ENCODE results near the gene NPTXR.

NPTXR gene

GRCh38 chr22:38843657-38844314 lies at the start of gene NPTXR:
Gene NPTXR (minus strand): TSS chr22:38844028.
- peak in 1 of 2 experiments; percentile 83 for DNase-seq

GRCh38 chr22:38891256-38891655 lies 47.4 kb upstream of the NPTXR start:
- no peak for DNase-seq

- no peak for DNase-seq
Observed at GRCh38 chr22:38890377-38890776, 46.5 kb upstream of the NPTXR start.

GRCh38 chr22:38886333-38886732 lies 42.5 kb upstream of the NPTXR start:
- no peak for DNase-seq

- no peak for DNase-seq
Observed at GRCh38 chr22:38882972-38883622, 39.3 kb upstream of the NPTXR start.

- peak in 1 of 2 experiments; percentile 40 for DNase-seq
Observed at GRCh38 chr22:38881997-38882879, 38.4 kb upstream of the NPTXR start.

- DNase-seq: peak in 1 of 2 experiments; percentile 84
Observed at GRCh38 chr22:38881464-38881871, 37.6 kb upstream of the NPTXR start.

GRCh38 chr22:38879961-38880360 lies 36.1 kb upstream of the NPTXR start:
- no peak for DNase-seq

GRCh38 chr22:38879108-38879729 lies 35.4 kb upstream of the NPTXR start:
- DNase-seq: no peak

- no peak for DNase-seq
Observed at GRCh38 chr22:38878001-38878400, 34.2 kb upstream of the NPTXR start.

GRCh38 chr22:38874529-38875222 lies 30.8 kb upstream of the NPTXR start:
- no peak for DNase-seq

- DNase-seq: no peak
Observed at GRCh38 chr22:38873469-38874411, 29.9 kb upstream of the NPTXR start.

GRCh38 chr22:38872831-38873248 lies 29.0 kb upstream of the NPTXR start:
- no peak for DNase-seq

GRCh38 chr22:38872172-38872830 lies 28.5 kb upstream of the NPTXR start, which contains the start of gene CBX6:
Gene CBX6 (minus strand): TSS chr22:38872216. CDS start chr22:38872190, 26 bp downstream.
- peak; percentile 75 to 97 for DNase-seq

GRCh38 chr22:38871360-38872171 lies 27.7 kb upstream of the NPTXR start:
- no peak for DNase-seq

GRCh38 chr22:38870791-38871359 lies 27.0 kb upstream of the NPTXR start:
- no peak for DNase-seq

- peak; percentile 85 to 89 for DNase-seq
Observed at GRCh38 chr22:38870312-38870741, 26.5 kb upstream of the NPTXR start.

GRCh38 chr22:38869663-38870062 lies 25.8 kb upstream of the NPTXR start:
- no peak for DNase-seq

GRCh38 chr22:38868886-38869381 lies 25.1 kb upstream of the NPTXR start:
- peak; percentile 73 to 89 for DNase-seq

Measured in NCI-H446 (cell line).